Stimulated activated CD4-positive, alpha-beta T cell treated with anti-CD3 and anti-CD28 coated beads, Interleukin-12 subunit alpha, Interleukin-12 subunit beta, amount 100 ng/mL, for 24 hours (primary cell): Measurements from ENCODE around the gene NPIPA3.
"Not testable (repeated sequence)": the region's sequence is repeated elsewhere in the genome, so short reads cannot be mapped to it uniquely, and the experiment has no call there.

ENCODE experiments used
- DNase-seq, 2 experiments: peaks; one replicate each; pipeline ENCODE4 v3.0.0-alpha.2; 2020; ENCODE audit warnings: low read depth in 2 of 2

NPIPA3 gene

GRCh38 chr16:14703156-14704011 is at the start of gene NPIPA3:
Gene NPIPA3 (plus strand): TSS chr16:14703411. CDS start chr16:14708944, 5,533 bp downstream.
- not testable (repeated sequence) for DNase-seq

GRCh38 chr16:14658063-14658462 is 45.1 kb upstream of the NPIPA3 start:
- no peak for DNase-seq

- DNase-seq = no peak
Measured at GRCh38 chr16:14667347-14668266, 35.6 kb upstream of the NPIPA3 start.

GRCh38 chr16:14668556-14669223 is 34.5 kb upstream of the NPIPA3 start:
- DNase-seq = no peak

GRCh38 chr16:14669776-14670175 is 33.4 kb upstream of the NPIPA3 start:
- no peak for DNase-seq

GRCh38 chr16:14672403-14672971 is 30.7 kb upstream of the NPIPA3 start:
- no peak for DNase-seq

- DNase-seq = no peak
Measured at GRCh38 chr16:14676633-14677032, 26.6 kb upstream of the NPIPA3 start.

- no peak for DNase-seq
Measured at GRCh38 chr16:14677627-14678026, 25.6 kb upstream of the NPIPA3 start.

- DNase-seq = no peak
Measured at GRCh38 chr16:14678748-14679497, 24.3 kb upstream of the NPIPA3 start.

- not testable (repeated sequence) for DNase-seq
Measured at GRCh38 chr16:14680396-14680795, 22.8 kb upstream of the NPIPA3 start.

GRCh38 chr16:14681115-14681514 is 22.1 kb upstream of the NPIPA3 start:
- DNase-seq = no peak

- DNase-seq = no peak
Measured at GRCh38 chr16:14682121-14682520, 21.1 kb upstream of the NPIPA3 start.

- DNase-seq = not testable (repeated sequence)
Measured at GRCh38 chr16:14685870-14686793, 17.1 kb upstream of the NPIPA3 start.

- not testable (repeated sequence) for DNase-seq
Measured at GRCh38 chr16:14694129-14694528, 9.1 kb upstream of the NPIPA3 start, which contains the start of gene PLA2G10. Gene PLA2G10 (minus strand): TSS chr16:14694308. CDS start chr16:14694229, 79 bp downstream.

- not testable (repeated sequence) for DNase-seq
Measured at GRCh38 chr16:14701859-14702258, 1.4 kb upstream of the NPIPA3 start.

GRCh38 chr16:14702672-14703071 is 539 bp upstream of the NPIPA3 start:
- not testable (repeated sequence) for DNase-seq

- not testable (repeated sequence) for DNase-seq
Measured at GRCh38 chr16:14733233-14733632, 30.0 kb downstream of the NPIPA3 start.

GRCh38 chr16:14740832-14741385 is 37.7 kb downstream of the NPIPA3 start:
- DNase-seq = not testable (repeated sequence)

- DNase-seq = not testable (repeated sequence)
Measured at GRCh38 chr16:14741794-14742193, 38.6 kb downstream of the NPIPA3 start.
